ENCODE results near the gene SERPINB4.

The SERPINB4 gene

GRCh38 chr18:63604791-63605567, 39.1 kb downstream of the SERPINB4 start:
- Histone ChIP-seq H3K9ac (ENCODE audit: low read depth, low read length) (no peak overlapping the region), H3K36me3 (ENCODE audit: insufficient read depth, low read length) (no peaks in the 10 kb centered on the region), H3K4me1 (ENCODE audit: insufficient read depth, low read length) (no peaks in the 10 kb centered on the region)

GRCh38 chr18:63603772-63604171, 40.3 kb downstream of the SERPINB4 start:
- Histone ChIP-seq H3K4me1 (ENCODE audit: insufficient read depth, low read length) (no peaks in the 10 kb centered on the region), H3K9ac (ENCODE audit: low read depth, low read length) (no peak overlapping the region), H3K9me3 (ENCODE audit: control insufficient read depth, insufficient read depth, low read length) (no peaks in the 10 kb centered on the region), H3K36me3 (ENCODE audit: insufficient read depth, low read length) (no peaks in the 10 kb centered on the region)

More at GRCh38 chr18:63604791-63605567, 39.1 kb downstream of the SERPINB4 start:
- H3K9me3 ChIP-seq (ENCODE audit: control insufficient read depth, insufficient read depth, low read length), result no peaks in the 10 kb centered on the region

GRCh38 chr18:63603355-63603754, 40.7 kb downstream of the SERPINB4 start:
- Histone ChIP-seq H3K4me1 (ENCODE audit: insufficient read depth, low read length) (no peaks in the 10 kb centered on the region), H3K9me3 (ENCODE audit: control insufficient read depth, insufficient read depth, low read length) (no peaks in the 10 kb centered on the region), H3K9ac (ENCODE audit: low read depth, low read length) (no peak overlapping the region), H3K36me3 (ENCODE audit: insufficient read depth, low read length) (no peaks in the 10 kb centered on the region)

- H3K4me1 ChIP-seq (ENCODE audit: insufficient read depth, low read length), result no peaks in the 10 kb centered on the region
- no peak overlapping the region for H3K9ac ChIP-seq (ENCODE audit: low read depth, low read length)
- H3K9me3 ChIP-seq (ENCODE audit: control insufficient read depth, insufficient read depth, low read length), result no peaks in the 10 kb centered on the region
- H3K36me3 ChIP-seq (ENCODE audit: insufficient read depth, low read length), result no peaks in the 10 kb centered on the region
These were observed 47.1 kb downstream of the SERPINB4 start for GRCh38 chr18:63596964-63597363.

- Histone ChIP-seq H3K9me3 (ENCODE audit: control insufficient read depth, insufficient read depth, low read length) (no peaks in the 10 kb centered on the region), H3K4me1 (ENCODE audit: insufficient read depth, low read length) (no peaks in the 10 kb centered on the region), H3K9ac (ENCODE audit: low read depth, low read length) (no peak overlapping the region)
These were observed 51.6 kb downstream of the SERPINB4 start for GRCh38 chr18:63592471-63592870.

GRCh38 chr18:63591725-63592124, 52.3 kb downstream of the SERPINB4 start:
- no peaks in the 10 kb centered on the region for H3K9me3 ChIP-seq (ENCODE audit: control insufficient read depth, insufficient read depth, low read length)
- no peaks in the 10 kb centered on the region; the same call in 1 of the 2 replicates for H3K4me1 ChIP-seq (ENCODE audit: insufficient read depth, low read length)
- H3K36me3 ChIP-seq (ENCODE audit: insufficient read depth, low read length), result no peaks in the 10 kb centered on the region
- H3K9ac ChIP-seq (ENCODE audit: low read depth, low read length), result no peak overlapping the region

More at GRCh38 chr18:63592471-63592870, 51.6 kb downstream of the SERPINB4 start:
- no peaks in the 10 kb centered on the region for H3K36me3 ChIP-seq (ENCODE audit: insufficient read depth, low read length)

- Histone ChIP-seq H3K9ac (ENCODE audit: low read depth, low read length) (no peak overlapping the region), H3K4me1 (ENCODE audit: insufficient read depth, low read length) (no peaks in the 10 kb centered on the region; the same call in 1 of the 2 replicates), H3K36me3 (ENCODE audit: insufficient read depth, low read length) (no peaks in the 10 kb centered on the region), H3K9me3 (ENCODE audit: control insufficient read depth, insufficient read depth, low read length) (no peaks in the 10 kb centered on the region)
These were observed 52.9 kb downstream of the SERPINB4 start for GRCh38 chr18:63590966-63591695.

- H3K4me1 ChIP-seq (ENCODE audit: insufficient read depth, low read length), result no peaks in the 10 kb centered on the region; the same call in 1 of the 2 replicates
- H3K9me3 ChIP-seq (ENCODE audit: control insufficient read depth, insufficient read depth, low read length), result no peaks in the 10 kb centered on the region
- H3K9ac ChIP-seq (ENCODE audit: low read depth, low read length), result no peak overlapping the region
- H3K36me3 ChIP-seq (ENCODE audit: insufficient read depth, low read length), result no peaks in the 10 kb centered on the region
These were observed 53.7 kb downstream of the SERPINB4 start for GRCh38 chr18:63590373-63590772.

- Histone ChIP-seq H3K36me3 (ENCODE audit: insufficient read depth, low read length) (no peaks in the 10 kb centered on the region), H3K9ac (ENCODE audit: low read depth, low read length) (no peak overlapping the region), H3K4me1 (ENCODE audit: insufficient read depth, low read length) (no peaks in the 10 kb centered on the region; the same call in 1 of the 2 replicates), H3K9me3 (ENCODE audit: control insufficient read depth, insufficient read depth, low read length) (no peaks in the 10 kb centered on the region)
These were observed 55.1 kb downstream of the SERPINB4 start for GRCh38 chr18:63588909-63589308.

Data from ES-I3 (cell line).